SHP77 (cell line): ENCODE data around the gene UBL5.
"Not testable (repeated sequence)": the region's sequence is repeated elsewhere in the genome, so short reads cannot be mapped to it uniquely, and the experiment has no call there.

Source experiments
- DNase-seq, 2 experiments: peaks; one replicate each; lab custom pipeline; 2025; lab: John Stamatoyannopoulos, UW

Gene UBL5

GRCh38 chr19:9818175-9818733 lies 9.5 kb upstream of the UBL5 start:
- DNase-seq: no peak

GRCh38 chr19:9818734-9819595 lies 8.8 kb upstream of the UBL5 start, which contains the start of gene FBXL12:
FBXL12 (minus strand) TSS chr19:9819079; CDS start chr19:9818813, 266 bp downstream.
- DNase-seq: peak; percentile 98 to 100

GRCh38 chr19:9819596-9819909 lies 8.2 kb upstream of the UBL5 start:
- DNase-seq: peak; percentile 98 to 99

- not testable (repeated sequence) for DNase-seq
These were observed 7.7 kb upstream of the UBL5 start for GRCh38 chr19:9820034-9820433.

GRCh38 chr19:9823816-9824215 lies 3.9 kb upstream of the UBL5 start:
- DNase-seq: no peak

- no peak for DNase-seq
These were observed 889 bp downstream of the UBL5 start for GRCh38 chr19:9828551-9829063.

GRCh38 chr19:9834307-9834725 lies 6.6 kb downstream of the UBL5 start:
- no peak for DNase-seq

GRCh38 chr19:9834726-9835506 lies 7.2 kb downstream of the UBL5 start, which contains the start of gene PIN1:
PIN1 (plus strand) TSS chr19:9835318; CDS start chr19:9835345, 27 bp downstream.
- DNase-seq: peak; percentile 97

- DNase-seq: no peak
These were observed 7.8 kb downstream of the UBL5 start for GRCh38 chr19:9835507-9835949.

GRCh38 chr19:9836021-9836420 lies 8.3 kb downstream of the UBL5 start:
- no peak for DNase-seq

- no peak for DNase-seq
These were observed 10.6 kb downstream of the UBL5 start for GRCh38 chr19:9838324-9838723.

GRCh38 chr19:9839415-9839814 lies 11.7 kb downstream of the UBL5 start:
- no peak for DNase-seq

GRCh38 chr19:9842834-9843625 lies 15.3 kb downstream of the UBL5 start:
- no peak for DNase-seq

- not testable (repeated sequence) for DNase-seq
These were observed 16.0 kb downstream of the UBL5 start for GRCh38 chr19:9843626-9844273.

- DNase-seq: no peak
These were observed 19.5 kb downstream of the UBL5 start for GRCh38 chr19:9847087-9847671.

GRCh38 chr19:9848060-9848459 lies 20.3 kb downstream of the UBL5 start:
- no peak for DNase-seq

GRCh38 chr19:9848762-9849161 lies 21.0 kb downstream of the UBL5 start:
- DNase-seq: no peak

GRCh38 chr19:9849791-9850190 lies 22.1 kb downstream of the UBL5 start:
- no peak for DNase-seq

GRCh38 chr19:9850235-9850959 lies 22.7 kb downstream of the UBL5 start:
- no peak for DNase-seq

GRCh38 chr19:9854282-9854846 lies 26.6 kb downstream of the UBL5 start:
- DNase-seq: no peak
